Suprapubic skin (tissue), 4 donors: ENCODE measurements around the gene CLDN19.

Experiments used
- EP300 ChIP-seq: sonication (generic); formaldehyde crosslinking; IDR thresholded peaks from one replicate; pipeline ENCODE4 v1.6.1; 2017; ENCODE audit warnings: antibody characterized with exemption
- POLR2A ChIP-seq, 2 donors: fragments of 450-650 bp; IDR thresholded peaks; one replicate each; pipeline ENCODE4 v1.6.1; 2017; ENCODE audit warnings: antibody characterized with exemption in 2 of 2, mild to moderate bottlenecking in 2 of 2, moderate library complexity in 2 of 2
- POLR2AphosphoS5 ChIP-seq, 3 donors: sonication (generic); formaldehyde crosslinking; IDR thresholded peaks; one replicate each; pipeline ENCODE4 v1.6.1; 2017; ENCODE audit warnings: antibody characterized with exemption in 3 of 3
- TF ChIP-seq, protein P1 (sequence below), 2 donors: fragments of 200-600 bp in 1 of 2; fragments of 450-650 bp in 1 of 2; sonication (generic) in 1 of 2; IDR thresholded peaks; one replicate each; pipeline ENCODE4 v1.5.1; 2016 to 2019; ENCODE audit warnings: antibody characterized with exemption in 2 of 2, mild to moderate bottlenecking in 1 of 2, moderate library complexity in 1 of 2

DNA sequence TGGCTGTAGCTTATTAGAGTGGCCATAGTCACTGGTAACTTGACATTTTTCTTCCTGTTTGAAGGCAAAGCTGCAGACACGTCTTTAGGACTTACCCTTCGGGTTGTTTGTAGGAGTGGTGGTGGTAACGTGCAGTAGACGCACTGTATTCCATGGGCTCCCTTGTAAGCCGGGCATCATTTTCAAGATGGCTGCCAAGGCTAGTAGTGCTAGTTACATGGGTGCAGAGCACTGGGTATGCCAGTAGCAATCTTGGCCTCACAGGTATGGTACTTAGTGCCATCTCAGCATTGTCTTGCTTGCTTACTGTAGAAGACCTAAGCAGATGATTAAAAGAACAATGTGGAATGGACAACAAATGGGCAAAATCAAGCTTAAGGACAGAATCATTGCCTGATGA lies 55.9 kb downstream of the CLDN19 start:
- TF ChIP-seq, protein P1, sequence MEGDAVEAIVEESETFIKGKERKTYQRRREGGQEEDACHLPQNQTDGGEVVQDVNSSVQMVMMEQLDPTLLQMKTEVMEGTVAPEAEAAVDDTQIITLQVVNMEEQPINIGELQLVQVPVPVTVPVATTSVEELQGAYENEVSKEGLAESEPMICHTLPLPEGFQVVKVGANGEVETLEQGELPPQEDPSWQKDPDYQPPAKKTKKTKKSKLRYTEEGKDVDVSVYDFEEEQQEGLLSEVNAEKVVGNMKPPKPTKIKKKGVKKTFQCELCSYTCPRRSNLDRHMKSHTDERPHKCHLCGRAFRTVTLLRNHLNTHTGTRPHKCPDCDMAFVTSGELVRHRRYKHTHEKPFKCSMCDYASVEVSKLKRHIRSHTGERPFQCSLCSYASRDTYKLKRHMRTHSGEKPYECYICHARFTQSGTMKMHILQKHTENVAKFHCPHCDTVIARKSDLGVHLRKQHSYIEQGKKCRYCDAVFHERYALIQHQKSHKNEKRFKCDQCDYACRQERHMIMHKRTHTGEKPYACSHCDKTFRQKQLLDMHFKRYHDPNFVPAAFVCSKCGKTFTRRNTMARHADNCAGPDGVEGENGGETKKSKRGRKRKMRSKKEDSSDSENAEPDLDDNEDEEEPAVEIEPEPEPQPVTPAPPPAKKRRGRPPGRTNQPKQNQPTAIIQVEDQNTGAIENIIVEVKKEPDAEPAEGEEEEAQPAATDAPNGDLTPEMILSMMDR (IDR thresholded peaks at IDR 0.05) = no peak
- TF ChIP-seq POLR2AphosphoS5 (IDR thresholded peaks at IDR 0.05) (no peak), EP300 (no peak), POLR2A (IDR thresholded peaks at IDR 0.05) (no peak)
